Measurements from ENCODE around the gene GBX2.

GRCh38 chr2:236161531-236161930 lies 6.7 kb downstream of the GBX2 start:
- TF ChIP-seq CTCF (IDR thresholded peaks at IDR 0.05) (no peak), EP300 (IDR thresholded peaks at IDR 0.05) (no peak)
